NCI-H2029 treated with DMSO at 0.1 percent for 48 hours (cell line): ENCODE results near the gene IFT43.

Experiments
- DNase-seq: peaks from one replicate; lab custom pipeline; 2025; lab: John Stamatoyannopoulos, UW

IFT43 gene

DNA sequence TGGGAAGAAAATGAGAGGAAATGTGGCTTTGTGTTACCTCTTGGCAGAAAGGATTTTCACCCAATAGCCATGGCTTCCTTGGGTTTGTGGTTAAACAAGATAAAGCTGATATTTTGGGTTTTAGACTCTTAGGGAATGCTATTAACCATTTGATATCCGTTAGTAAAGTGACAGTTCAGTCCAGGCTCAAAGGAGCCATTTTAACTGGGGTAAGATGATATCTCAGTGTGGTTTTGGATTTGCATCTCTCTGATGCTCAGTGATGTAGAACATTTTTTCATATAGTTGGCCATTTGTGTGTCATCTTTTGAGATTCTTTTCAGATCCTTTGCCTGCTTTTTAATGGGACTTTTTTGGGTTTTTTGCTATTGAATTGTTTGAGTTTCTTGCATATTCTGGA lies 30.1 kb downstream of the IFT43 start:
- DNase-seq = no peak

GRCh38 chr14:76019676-76020075 lies 34.1 kb downstream of the IFT43 start:
- no peak for DNase-seq

GRCh38 chr14:76022991-76023390 lies 37.4 kb downstream of the IFT43 start:
- DNase-seq = no peak

- DNase-seq = no peak
Observed at GRCh38 chr14:76023757-76024156, 38.2 kb downstream of the IFT43 start.

GRCh38 chr14:76024211-76024907 lies 38.8 kb downstream of the IFT43 start:
- DNase-seq = no peak

GRCh38 chr14:76034566-76034965 lies 49.0 kb downstream of the IFT43 start:
- DNase-seq = no peak

GRCh38 chr14:76040704-76041103 lies 55.1 kb downstream of the IFT43 start:
- DNase-seq = no peak

DNA sequence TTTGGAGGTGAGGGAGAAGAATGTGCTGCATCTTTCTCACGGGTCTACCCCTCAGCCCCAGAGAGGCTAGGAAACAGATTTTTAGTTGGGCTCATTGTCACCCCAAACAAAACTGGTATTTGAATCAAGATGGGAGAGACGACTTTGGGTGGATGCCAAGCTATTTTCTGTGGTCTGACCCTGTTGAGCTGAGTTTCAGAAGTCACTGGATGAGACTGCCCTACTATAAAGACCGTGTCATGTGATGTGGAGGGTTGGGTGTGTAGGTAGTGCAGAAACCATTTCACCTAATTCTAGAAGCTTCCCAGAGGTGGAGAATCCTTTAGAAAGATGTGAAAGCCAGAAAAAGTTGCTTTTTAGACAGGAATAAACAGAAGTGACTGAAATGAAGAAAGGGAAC lies 60.2 kb downstream of the IFT43 start:
- DNase-seq = no peak

GRCh38 chr14:76050250-76050649 lies 64.7 kb downstream of the IFT43 start:
- no peak for DNase-seq

GRCh38 chr14:76050797-76051392 lies 65.3 kb downstream of the IFT43 start:
- peak; percentile 0 for DNase-seq

DNA sequence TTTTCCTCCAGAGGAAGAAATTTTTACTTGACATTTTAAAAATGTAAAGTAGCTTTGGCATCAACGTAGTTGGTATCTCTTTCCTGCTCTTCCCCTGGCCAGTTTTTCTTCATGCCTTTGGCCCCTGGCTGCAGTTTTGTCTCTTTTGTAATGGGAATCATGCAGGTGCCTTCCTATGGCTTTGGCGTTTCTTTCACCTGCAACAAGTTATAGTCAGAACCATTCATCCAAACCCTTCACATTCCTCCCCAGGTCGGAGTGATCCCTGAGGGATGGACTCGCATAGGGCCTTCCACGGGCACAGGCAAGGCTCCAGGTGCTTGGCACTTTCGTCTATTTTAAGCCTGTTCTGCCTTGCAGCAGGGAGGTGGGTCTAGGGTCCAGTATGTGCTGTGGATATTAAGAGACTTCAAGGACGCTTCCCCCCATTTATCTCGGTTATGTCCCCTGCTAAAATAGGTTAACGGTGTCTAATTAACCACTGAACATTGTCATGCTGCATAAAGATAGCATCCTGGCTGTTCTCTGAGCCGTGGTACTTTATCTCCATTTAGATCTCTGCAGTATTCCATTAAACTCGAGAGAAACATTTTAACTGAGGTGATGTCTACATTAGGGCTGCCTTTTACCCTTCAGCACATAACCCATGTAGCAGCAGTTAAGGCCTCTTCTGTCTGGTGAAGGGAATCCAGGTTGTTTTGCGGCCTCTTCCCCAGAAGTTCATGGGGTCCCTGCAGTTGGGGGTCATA lies 66.3 kb downstream of the IFT43 start:
- no peak for DNase-seq

DNA sequence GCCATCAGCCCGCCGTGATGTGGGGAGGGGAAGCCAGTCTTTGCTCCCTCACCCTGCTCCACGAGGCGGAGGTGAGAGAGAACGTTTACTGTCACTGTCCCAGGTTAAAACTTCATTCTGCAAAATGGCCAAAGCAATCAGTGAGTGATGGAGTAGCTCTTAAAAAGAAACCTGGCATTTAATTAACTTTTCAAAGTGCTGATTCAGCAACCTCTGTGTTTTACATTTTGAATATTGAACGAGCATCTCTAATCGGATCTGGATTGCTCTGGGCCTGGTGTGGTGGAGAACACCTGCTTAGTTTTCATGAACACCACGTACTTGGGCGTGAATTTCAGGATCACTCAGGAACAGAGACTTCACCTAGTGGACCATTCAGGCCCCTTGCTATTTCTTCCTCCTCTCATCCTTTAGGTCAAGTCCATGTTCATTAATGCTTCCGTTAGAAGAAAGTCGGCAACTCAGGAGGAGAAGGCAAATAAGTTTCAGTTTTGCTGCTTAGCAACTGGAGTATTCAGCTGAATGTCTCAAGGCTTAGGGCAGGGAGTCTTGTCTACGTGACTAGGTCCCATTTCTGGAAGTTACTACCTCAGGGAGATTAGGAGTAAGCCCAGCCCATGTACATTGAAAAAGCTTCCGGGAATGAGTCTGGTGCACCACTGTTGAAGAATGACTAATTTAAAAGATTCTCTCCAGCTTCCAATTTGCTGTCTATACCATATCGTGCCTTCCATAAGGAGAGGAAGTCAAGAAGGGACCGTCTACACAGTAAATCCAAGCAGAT lies 68.2 kb downstream of the IFT43 start:
- DNase-seq = no peak

DNA sequence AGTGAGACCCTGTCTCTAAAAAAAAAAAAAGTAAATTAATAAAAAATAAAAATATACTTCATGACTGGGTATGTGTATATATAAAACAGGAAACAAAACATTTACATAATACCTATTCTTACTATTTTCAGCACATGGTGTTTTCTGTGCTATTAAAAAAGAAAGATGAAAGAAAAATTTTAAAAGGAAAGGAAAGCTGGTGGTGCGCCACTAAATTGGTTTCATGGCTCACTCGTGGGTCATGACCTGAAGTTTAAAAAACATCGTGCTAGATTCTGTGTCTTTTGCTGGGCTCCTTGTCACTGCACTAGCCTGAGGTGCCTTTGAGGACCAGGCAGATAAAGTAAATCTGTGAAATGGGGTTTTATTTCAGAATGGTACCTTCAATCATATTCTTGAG lies 69.8 kb downstream of the IFT43 start:
- DNase-seq = no peak

- DNase-seq = no peak
Observed at GRCh38 chr14:76056128-76056527, 70.6 kb downstream of the IFT43 start.

- no peak for DNase-seq
Observed at GRCh38 chr14:76057914-76058313, 72.4 kb downstream of the IFT43 start.

GRCh38 chr14:76063327-76063726 lies 77.8 kb downstream of the IFT43 start:
- DNase-seq = no peak

GRCh38 chr14:76065519-76065918 lies 80.0 kb downstream of the IFT43 start:
- DNase-seq = no peak

GRCh38 chr14:76067536-76067935 lies 82.0 kb downstream of the IFT43 start:
- no peak for DNase-seq

DNA sequence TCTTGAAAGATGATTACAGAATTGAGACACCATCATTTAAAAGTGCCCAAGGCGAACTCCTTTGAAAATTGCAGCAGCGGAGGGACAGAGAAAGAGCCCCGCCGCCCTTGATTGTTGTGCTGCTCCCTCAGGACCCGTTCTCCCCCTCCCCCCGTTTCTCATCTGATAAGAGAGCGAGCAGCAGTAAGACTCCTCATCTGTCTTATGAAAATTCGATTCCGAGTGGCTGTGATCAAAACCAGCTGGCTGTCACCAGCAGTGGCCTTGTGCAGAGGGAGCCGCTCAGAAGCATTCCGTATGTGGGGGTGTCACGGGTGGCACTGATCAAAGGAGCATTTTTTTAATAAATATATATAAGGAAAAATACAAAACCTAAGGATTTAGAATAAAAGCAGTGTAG lies 88.2 kb downstream of the IFT43 start:
- DNase-seq = no peak

DNA sequence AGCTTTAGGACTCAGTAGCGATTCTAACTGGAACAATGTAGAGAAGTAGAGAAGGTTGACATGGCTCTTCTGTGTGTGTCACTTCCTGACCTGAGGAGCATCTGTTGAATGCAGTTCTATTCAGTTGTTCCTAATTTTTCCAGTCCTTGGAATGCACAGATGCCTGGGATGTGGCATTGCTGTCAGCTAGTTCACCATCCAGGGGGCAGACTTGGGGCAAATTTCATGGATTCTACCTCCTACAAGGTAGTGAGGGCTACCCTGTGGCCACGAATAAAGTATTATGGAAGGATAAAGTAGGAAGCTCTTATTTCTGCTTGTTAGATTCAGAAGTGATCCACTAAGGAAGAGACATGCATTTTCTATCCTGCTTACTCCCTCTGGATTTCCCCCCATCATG lies 91.8 kb downstream of the IFT43 start:
- no peak for DNase-seq

GRCh38 chr14:76078501-76078900 lies 92.9 kb downstream of the IFT43 start:
- DNase-seq = no peak

- DNase-seq = no peak
Observed at GRCh38 chr14:76080025-76080424, 94.5 kb downstream of the IFT43 start.

DNA sequence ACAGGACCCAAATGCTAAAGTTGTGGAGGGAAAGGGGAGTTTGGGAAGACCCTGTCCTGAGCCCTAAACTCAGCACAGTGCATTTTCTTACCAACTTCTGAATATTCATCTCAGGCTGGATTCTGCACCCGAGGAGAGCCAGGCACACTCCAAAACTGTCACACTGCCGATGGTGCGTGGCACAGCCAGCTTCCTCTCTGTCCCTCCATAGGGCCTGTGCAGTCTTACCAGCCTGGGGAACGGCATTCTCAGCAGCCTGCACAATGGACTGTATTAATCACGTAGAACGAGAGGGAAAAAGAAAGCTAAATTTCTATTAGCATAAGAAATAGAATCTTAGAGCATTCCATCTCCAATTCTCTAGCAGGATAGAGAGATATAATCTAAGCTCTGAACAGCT lies 94.9 kb downstream of the IFT43 start:
- DNase-seq = no peak
